GM19043 (cell line): ENCODE data around the gene TEX101.
A peak's percentile ranks its signal among the peaks of the same experiment; 100 is the strongest.

Experiments
- ATAC-seq: cut with Tn5 transposase; IDR thresholded peaks from one replicate; pipeline ENCODE4 v1.9.1; 2021; ENCODE audit warnings: low read depth; ENCODE audit not compliant: unreplicated experiment

Gene TEX101

GRCh38 chr19:43445426-43445825, 30.7 kb downstream of the TEX101 start:
- no peak for ATAC-seq

GRCh38 chr19:43446746-43447489, 32.2 kb downstream of the TEX101 start:
- no peak for ATAC-seq

GRCh38 chr19:43447655-43448054, 33.0 kb downstream of the TEX101 start:
- no peak for ATAC-seq

- no peak for ATAC-seq
These were observed 35.9 kb downstream of the TEX101 start for GRCh38 chr19:43450545-43450997.

- no peak for ATAC-seq
These were observed 37.9 kb downstream of the TEX101 start for GRCh38 chr19:43452582-43452981.

- no peak for ATAC-seq
These were observed 39.3 kb downstream of the TEX101 start for GRCh38 chr19:43454031-43454430.

GRCh38 chr19:43455321-43456113, 40.8 kb downstream of the TEX101 start:
- ATAC-seq: no peak

GRCh38 chr19:43457809-43458208, 43.1 kb downstream of the TEX101 start:
- no peak for ATAC-seq

- ATAC-seq: no peak
These were observed 45.8 kb downstream of the TEX101 start for GRCh38 chr19:43460362-43461016.

GRCh38 chr19:43461303-43461702, 46.6 kb downstream of the TEX101 start:
- no peak for ATAC-seq

- ATAC-seq: no peak
These were observed 47.7 kb downstream of the TEX101 start for GRCh38 chr19:43462383-43462782.

GRCh38 chr19:43462785-43463380, 48.2 kb downstream of the TEX101 start:
- ATAC-seq: no peak

- ATAC-seq: peak; percentile 68
These were observed 48.9 kb downstream of the TEX101 start for GRCh38 chr19:43463381-43464133.

GRCh38 chr19:43464134-43464775, 49.6 kb downstream of the TEX101 start:
- peak; percentile 39 for ATAC-seq

GRCh38 chr19:43465468-43466120, 50.9 kb downstream of the TEX101 start, which contains the start of gene LYPD3:
LYPD3 (minus strand) TSS chr19:43465608; CDS start chr19:43465571, 37 bp downstream.
- ATAC-seq: no peak

GRCh38 chr19:43466793-43467192, 52.1 kb downstream of the TEX101 start:
- ATAC-seq: no peak

GRCh38 chr19:43467276-43467675, 52.6 kb downstream of the TEX101 start:
- no peak for ATAC-seq

- ATAC-seq: no peak
These were observed 53.0 kb downstream of the TEX101 start for GRCh38 chr19:43467730-43468129.
